A549 (cell line): Measurements from ENCODE around the gene CD81. TPM values are rescaled to one million over a fixed set of nuclear protein-coding genes. Genes with fewer than 3 reads are reported as not detected.

Source experiments
- ATAC-seq, 2 experiments: fragments of 200-7000 bp in 1 of 2; fragments of >200 bp in 1 of 2; cut with Nextera tagmentation in 1 of 2; cut with Tn5 transposase in 1 of 2; 3 replicates each; pipeline versions ENCODE4 v1.8.0 to v1.9.1; 2018 to 2020; ENCODE audit warnings: mild to moderate bottlenecking in 1 of 2, moderate library complexity in 1 of 2
- CTCF ChIA-PET: fragments of 300-600 bp; sonication (Branson Sonifier 250); formaldehyde crosslinking; extraction: SDS; loops from one replicate; lab custom pipeline; 2021; ENCODE audit warnings: antibody characterized with exemption, inconsistent platforms; lab: Yijun Ruan, JAX
- POLR2A ChIA-PET: fragments of 350-600 bp; formaldehyde crosslinking; extraction: SDS; loops from one replicate; lab custom pipeline; 2021; ENCODE audit warnings: antibody characterized with exemption, inconsistent platforms; lab: Yijun Ruan, JAX
- DNase-seq, 2 experiments: peaks; one replicate each; pipeline versions ENCODE4 v3.0.0 to v3.0.0-alpha.2; 2011 to 2016; ENCODE audit warnings: low read depth in 1 of 2, low spot score in 1 of 2
- FAIRE-seq: peaks from 2 replicates; lab custom pipeline; 2011; peaks lifted over from hg19 to GRCh38; lab: Jason Lieb, UNC
- H3K27ac ChIP-seq, 2 experiments: fragments of >200 bp; sonication (Bioruptor Twin); formaldehyde crosslinking; 3 replicates each; pipeline ENCODE4 v1.5.1; 2016 to 2017
- H3K4me1 ChIP-seq: fragments of >200 bp; sonication (Bioruptor Twin); formaldehyde crosslinking; 3 replicates; pipeline ENCODE4 v1.6.1; 2016
- H3K4me2 ChIP-seq: fragments of >200 bp; sonication (Bioruptor Twin); formaldehyde crosslinking; 3 replicates; pipeline ENCODE4 v1.6.1; 2016
- H3K4me3 ChIP-seq: fragments of >200 bp; sonication (Bioruptor Twin); formaldehyde crosslinking; 3 replicates; pipeline ENCODE4 v1.5.1; 2016
- H3K9me3 ChIP-seq: fragments of >200 bp; sonication (Bioruptor Twin); formaldehyde crosslinking; 3 replicates; pipeline ENCODE4 v1.6.1; 2016
- ATOH8 ChIP-seq: fragments of 250-450 bp; sonication (Bioruptor Pico); IDR thresholded peaks from 2 replicates; pipeline ENCODE4 v1.5.0; 2020; ENCODE audit warnings: low read depth, mild to moderate bottlenecking, moderate library complexity
- BCL3 ChIP-seq: fragments of >200 bp; sonication (Bioruptor Twin); formaldehyde crosslinking; IDR thresholded peaks from 3 replicates; pipeline ENCODE4 v1.6.1; 2016
- CBX8 ChIP-seq: fragments of 200-600 bp; sonication (generic); IDR thresholded peaks from 2 replicates; pipeline ENCODE4 v1.6.1; 2016
- E2F6 ChIP-seq: IDR thresholded peaks from 2 replicates; pipeline ENCODE4 v1.6.1; 2012; ENCODE audit warnings: low read depth, borderline replicate concordance
- EHF ChIP-seq: fragments of 250-450 bp; sonication (Bioruptor Pico); IDR thresholded peaks from 2 replicates; pipeline ENCODE4 v1.5.0; 2020; ENCODE audit warnings: mild to moderate bottlenecking
- FOSB ChIP-seq: fragments of 250-450 bp; sonication (Bioruptor Pico); IDR thresholded peaks from 2 replicates; pipeline ENCODE4 v1.5.0; 2020; ENCODE audit warnings: mild to moderate bottlenecking, moderate library complexity
- FOSL2 ChIP-seq, 2 experiments: fragments of 450-650 bp in 1 of 2; fragments of >200 bp in 1 of 2; sonication (Bioruptor Twin) in 1 of 2; formaldehyde crosslinking; IDR thresholded peaks; 2 replicates each; pipeline versions ENCODE4 v1.5.0 to v1.6.1; 2016 to 2020; ENCODE audit warnings: mild to moderate bottlenecking in 1 of 2, moderate library complexity in 1 of 2
- GATA3 ChIP-seq: IDR thresholded peaks from 2 replicates; pipeline ENCODE4 v1.6.1; 2012; ENCODE audit warnings: borderline replicate concordance
- HES2 ChIP-seq: fragments of >200 bp; sonication (Bioruptor Twin); formaldehyde crosslinking; IDR thresholded peaks from 2 replicates; pipeline ENCODE4 v1.6.1; 2016
- MAFK ChIP-seq: fragments of 450-650 bp; IDR thresholded peaks from 2 replicates; pipeline ENCODE4 v1.6.1; 2014; ENCODE audit not compliant: partially characterized antibody
- MYC ChIP-seq: IDR thresholded peaks from 2 replicates; pipeline ENCODE4 v1.6.1; 2012; ENCODE audit warnings: mild to moderate bottlenecking, inconsistent platforms, low read length, improper control_type of control experiment, borderline replicate concordance
- NFE2L2 ChIP-seq: fragments of 150-350 bp; conservative IDR thresholded peaks from 2 replicates; pipeline ENCODE4 v1.6.1; 2014; ENCODE audit warnings: low read length
- NPAS2 ChIP-seq: fragments of 250-450 bp; sonication (Bioruptor Pico); IDR thresholded peaks from 2 replicates; pipeline ENCODE4 v1.8.0; 2022; ENCODE audit warnings: mild to moderate bottlenecking, moderate library complexity, borderline replicate concordance
- PHF8 ChIP-seq: fragments of 200-600 bp; sonication (generic); IDR thresholded peaks from 2 replicates; pipeline ENCODE4 v1.6.1; 2016; ENCODE audit warnings: low read depth, mild to moderate bottlenecking, antibody characterized with exemption, moderate library complexity, borderline replicate concordance
- POLR2A ChIP-seq: IDR thresholded peaks from 2 replicates; pipeline ENCODE4 v1.6.1; 2012; ENCODE audit warnings: mild to moderate bottlenecking, low read length
- POLR2AphosphoS2 ChIP-seq: conservative IDR thresholded peaks from 2 replicates; pipeline ENCODE4 v1.6.1; 2012; ENCODE audit warnings: low read length, improper control_type of control experiment, inconsistent platforms
- RCOR1 ChIP-seq: fragments of 150-350 bp; IDR thresholded peaks from 2 replicates; pipeline ENCODE4 v1.6.1; 2014; ENCODE audit warnings: antibody characterized with exemption, low read length, low read depth
- TP53 ChIP-seq: fragments of 250-450 bp; sonication (Bioruptor Pico); IDR thresholded peaks from 2 replicates; pipeline ENCODE4 v1.5.0; 2021; ENCODE audit warnings: mild to moderate bottlenecking, moderate library complexity
- USF2 ChIP-seq: fragments of 450-650 bp; IDR thresholded peaks from 2 replicates; pipeline ENCODE4 v1.6.1; 2014; ENCODE audit warnings: antibody characterized with exemption
- WGBS: methylation state at CpG from one replicate; pipeline ENCODE4 v1.1.6; 2017; ENCODE audit errors: missing lambda C conversion rate; 5-methylcytosine and 5-hydroxymethylcytosine counted together
- polyA plus RNA-seq, 4 experiments: library from polyadenylated mRNA; depleted of rRNA in 3 of 4; stranded (reverse); fragments of >200 nt; fragmentation: RNase III in 1 of 4; extraction: RNeasy Plus Mini Kit Qiagen cat#74134 plus additional on column Dnase treatment in 1 of 4; gene quantifications; 2 replicates in 3 of 4; 3 replicates in 1 of 4; pipeline ENCODE4 v1.2.3, GENCODE V29; 2011 to 2017

Gene CD81
- polyA plus RNA-seq, 2 of the 4 experiments (the other 2 are of a cell fraction) = 125 to 247 TPM

- Histone ChIP-seq H3K9me3 (no peaks in the 10 kb centered on the region), H3K27ac (no peak overlapping the region), H3K4me1 (peaks cover 16% of the 10 kb centered on the region), H3K4me3 (no peak overlapping the region), H3K4me2 (no peak overlapping the region)
- 95% methylated on average over 14 of the region's 31 CpGs for WGBS
- FAIRE-seq (no peak), ATAC-seq (no peak), DNase-seq (no peak)
- ChIA-PET CTCF (interaction anchor here (0.6 to 31.0 kb wide), 6 partner anchors 16 to 205 kb away, joined by 3 to 903 read pairs (median 12); partner anchors contain the start of genes C11orf21 and TSPAN32), POLR2A (interaction anchor here (1.1 to 1.5 kb wide), 3 partner anchors 25 to 526 kb away, joined by 3 to 6 read pairs (median 3); partner anchors contain the start of gene PHLDA2)
- TF ChIP-seq MAFK (no peak), BCL3 (no peak), RCOR1 (no peak), USF2 (no peak), FOSL2 (IDR thresholded peaks at IDR 0.05) (no peak), FOSL2 (CRISPR knock-in tag; IDR thresholded peaks at IDR 0.05) (no peak), NFE2L2 (no peak), HES2 (no peak), GATA3 (no peak), E2F6 (no peak), NPAS2 (no peak), FOSB (CRISPR knock-in tag) (no peak), EHF (CRISPR knock-in tag) (no peak), CBX8 (no peak), ATOH8 (CRISPR knock-in tag) (no peak), PHF8 (no peak), POLR2A (no peak), TP53 (no peak)
Observed at GRCh38 chr11:2402890-2403645, 26.0 kb downstream of the CD81 start.

- TF ChIP-seq MYC (no peak), POLR2AphosphoS2 (0 out of 2 replicates have a peak, but pooled peaks have one; percentile 19)
- TF ChIP-seq, all 56 proteins: peak for 1
- DNase-seq (no peak), ATAC-seq (no peak), FAIRE-seq (no peak)
- 62% methylated on average over 5 of the region's 12 CpGs for WGBS
- H3K9me3 ChIP-seq = no peaks in the 10 kb centered on the region
- H3K4me2 ChIP-seq = no peak overlapping the region
- ChIA-PET CTCF (interaction anchor here (15.4 to 31.0 kb wide), 2 partner anchors 16 to 96 kb away, joined by 227 to 903 read pairs; partner anchors contain the start of genes C11orf21 and TSPAN32), POLR2A (no interaction called here)
- no peak overlapping the region for H3K4me3 ChIP-seq
- H3K27ac ChIP-seq = no peak overlapping the region
- H3K4me1 ChIP-seq = peaks cover 8% of the 10 kb centered on the region; the same call in 2 of the 3 replicates
Observed at GRCh38 chr11:2404735-2405196, 27.7 kb downstream of the CD81 start.
